ENCODE data around the gene POFUT1. TPM values are rescaled to one million over a fixed set of nuclear protein-coding genes. Genes with fewer than 3 reads are reported as not detected.
A peak's percentile ranks its signal among the peaks of the same experiment; 100 is the strongest.
"Not testable (repeated sequence)": the region's sequence is repeated elsewhere in the genome, so short reads cannot be mapped to it uniquely, and the experiment has no call there.

POFUT1 gene
- polyA plus RNA-seq, 3 donors, result 10.9 to 22.8 (median 11.8) TPM

- DNase-seq, result no peak
- Mint-ChIP-seq H3K9me3 (no peaks in the 10 kb centered on the region), H3K4me1 (peaks cover 10% of the 10 kb centered on the region), H3K4me3 (no peak overlapping the region), H3K27me3 (ENCODE audit: low read depth in 3 of 3) (peaks cover 0 to 6% (median 0%) of the 10 kb centered on the region in 3 donors), H3K27ac (peak overlapping the region in 4 of 7 donors; percentile 46 to 79 (median 61)), H3K36me3 (peaks cover 39 to 47% of the 10 kb centered on the region in 2 donors)
- no peak overlapping the region for H3K9ac ChIP-seq (ENCODE audit: insufficient read depth, low read length, poor library complexity, severe bottlenecking)
- peaks cover 33% of the 10 kb centered on the region for H4K20me1 ChIP-seq (ENCODE audit: insufficient read depth, low read length)
- intact Hi-C loops (cut with micrococcal nuclease), result no loop called here
- no peak overlapping the region for H2AFZ ChIP-seq (ENCODE audit: insufficient read depth, low read depth, low read length, poor library complexity, severe bottlenecking)
- peaks cover 35 to 45% of the 10 kb centered on the region in 2 donors for H3K36me3 ChIP-seq (replicated peaks in 1 of 2; ENCODE audit: control insufficient read depth in 1 of 2, insufficient read depth in 2 of 2, low read length in 2 of 2)
- TF ChIP-seq CTCF (IDR thresholded peaks at IDR 0.05), result no peak
- WGBS (ENCODE audit: insufficient coverage), result 83% methylated on average over 1 of the region's 2 CpGs
- H3K27me3 ChIP-seq (ENCODE audit: control insufficient read depth in 2 of 2, insufficient read depth in 2 of 2, low read length in 2 of 2), result no peaks in the 10 kb centered on the region
- H3K79me2 ChIP-seq (ENCODE audit: insufficient read depth, low read length), result no peaks in the 10 kb centered on the region
- no peak overlapping the region for H3K4me2 ChIP-seq (replicated peaks; ENCODE audit: extremely low read depth, low read length, poor library complexity, severe bottlenecking)
- no peaks in the 10 kb centered on the region for H3K9me3 ChIP-seq (replicated peaks in 1 of 2; ENCODE audit: control insufficient read depth in 1 of 2, insufficient read depth in 1 of 2, low read length in 2 of 2)
- H3K4me1 ChIP-seq (ENCODE audit: control insufficient read depth in 1 of 2, insufficient read depth in 2 of 2, low read length in 2 of 2), result no peaks in the 10 kb centered on the region
- no peak overlapping the region for H3K27ac ChIP-seq (ENCODE audit: low read depth in 1 of 2, low read length in 2 of 2)
- no peak overlapping the region for H3K4me3 ChIP-seq (replicated peaks in 1 of 3; ENCODE audit: low read depth in 2 of 3, low read length in 3 of 3)
These were observed 39.3 kb upstream of the POFUT1 start for GRCh38 chr20:32168184-32168910.

- WGBS (ENCODE audit: insufficient coverage), result 94% methylated on average over 5 of the region's 7 CpGs
These were observed 30.0 kb upstream of the POFUT1 start for GRCh38 chr20:32177696-32178095.

More at GRCh38 chr20:32177696-32178095, 30.0 kb upstream of the POFUT1 start:
- DNase-seq; H3K27ac ChIP-seq (ENCODE audit: low read depth in 1 of 2, low read length in 2 of 2); H3K9me3 ChIP-seq (replicated peaks in 1 of 2; ENCODE audit: control insufficient read depth in 1 of 2, insufficient read depth in 1 of 2, low read length in 2 of 2); H3K79me2 ChIP-seq (ENCODE audit: insufficient read depth, low read length); H4K20me1 ChIP-seq (ENCODE audit: insufficient read depth, low read length); H3K27ac Mint-ChIP-seq; H3K4me3 ChIP-seq (replicated peaks in 1 of 3; ENCODE audit: low read depth in 2 of 3, low read length in 3 of 3); H3K36me3 Mint-ChIP-seq; H3K9ac ChIP-seq (ENCODE audit: insufficient read depth, low read length, poor library complexity, severe bottlenecking); H3K36me3 ChIP-seq (replicated peaks in 1 of 2; ENCODE audit: control insufficient read depth in 1 of 2, insufficient read depth in 2 of 2, low read length in 2 of 2); intact Hi-C loops (cut with micrococcal nuclease); H3K4me3 Mint-ChIP-seq; H3K27me3 Mint-ChIP-seq (ENCODE audit: low read depth in 3 of 3); H3K4me2 ChIP-seq (replicated peaks; ENCODE audit: extremely low read depth, low read length, poor library complexity, severe bottlenecking); H3K4me1 Mint-ChIP-seq; H3K27me3 ChIP-seq (ENCODE audit: control insufficient read depth in 2 of 2, insufficient read depth in 2 of 2, low read length in 2 of 2); H2AFZ ChIP-seq (ENCODE audit: insufficient read depth, low read depth, low read length, poor library complexity, severe bottlenecking); H3K4me1 ChIP-seq (ENCODE audit: control insufficient read depth in 1 of 2, insufficient read depth in 2 of 2, low read length in 2 of 2); H3K9me3 Mint-ChIP-seq: not testable (repeated sequence)

Measured in CD14-positive monocyte (primary cell).